NCI-H128 (cell line): Measurements from ENCODE around the gene CBLB.

Experiments used
- DNase-seq: peaks from one replicate; lab custom pipeline; 2025; ENCODE audit not compliant: unreplicated experiment; lab: John Stamatoyannopoulos, UW

CBLB gene

GRCh38 chr3:105876780-105877327 lies 8.0 kb upstream of the CBLB start:
- no peak for DNase-seq

- DNase-seq, result no peak
Measured at GRCh38 chr3:105869861-105870755, 1.3 kb upstream of the CBLB start.

GRCh38 chr3:105869531-105869833 lies 670 bp upstream of the CBLB start:
- DNase-seq, result no peak

GRCh38 chr3:105868431-105868741 lies 426 bp downstream of the CBLB start:
- no peak for DNase-seq

- DNase-seq, result no peak
Measured at GRCh38 chr3:105867712-105868430, 941 bp downstream of the CBLB start.

GRCh38 chr3:105866656-105867653 lies 1.9 kb downstream of the CBLB start:
- no peak for DNase-seq

GRCh38 chr3:105865867-105866350 lies 2.9 kb downstream of the CBLB start:
- no peak for DNase-seq

- no peak for DNase-seq
Measured at GRCh38 chr3:105865016-105865623, 3.7 kb downstream of the CBLB start.

GRCh38 chr3:105864212-105864611 lies 4.6 kb downstream of the CBLB start:
- DNase-seq, result no peak

- DNase-seq, result no peak
Measured at GRCh38 chr3:105863608-105864007, 5.2 kb downstream of the CBLB start.

GRCh38 chr3:105862217-105862616 lies 6.6 kb downstream of the CBLB start:
- no peak for DNase-seq

- DNase-seq, result no peak
Measured at GRCh38 chr3:105860641-105861040, 8.2 kb downstream of the CBLB start.

- DNase-seq, result no peak
Measured at GRCh38 chr3:105858017-105858416, 10.8 kb downstream of the CBLB start.

- no peak for DNase-seq
Measured at GRCh38 chr3:105857601-105858000, 11.2 kb downstream of the CBLB start.

- DNase-seq, result no peak
Measured at GRCh38 chr3:105856605-105857004, 12.2 kb downstream of the CBLB start.

- DNase-seq, result no peak
Measured at GRCh38 chr3:105853801-105854432, 14.9 kb downstream of the CBLB start.

- DNase-seq, result no peak
Measured at GRCh38 chr3:105851582-105851981, 17.2 kb downstream of the CBLB start.

- DNase-seq, result no peak
Measured at GRCh38 chr3:105851176-105851575, 17.6 kb downstream of the CBLB start.

- no peak for DNase-seq
Measured at GRCh38 chr3:105850593-105850992, 18.2 kb downstream of the CBLB start.

- DNase-seq, result no peak
Measured at GRCh38 chr3:105848821-105849220, 20.0 kb downstream of the CBLB start.
